Kidney epithelial cell (primary cell): ENCODE measurements around the gene MAGIX. TPM values are rescaled to one million over a fixed set of nuclear protein-coding genes. Genes with fewer than 3 reads are reported as not detected.
A peak's percentile ranks its signal among the peaks of the same experiment; 100 is the strongest.
"Not testable (repeated sequence)": the region's sequence is repeated elsewhere in the genome, so short reads cannot be mapped to it uniquely, and the experiment has no call there.

ENCODE experiments used
- DNase-seq: peaks from one replicate; pipeline ENCODE4 v3.0.0-alpha.2; 2010; ENCODE audit warnings: low read depth
- H3K27me3 ChIP-seq: 2 replicates; pipeline ENCODE4 v1.6.0; 2011; ENCODE audit warnings: low read length; ENCODE audit not compliant: control insufficient read depth, insufficient read depth
- H3K36me3 ChIP-seq: 2 replicates; pipeline ENCODE4 v1.5.1; 2011; ENCODE audit warnings: low read length; ENCODE audit not compliant: control insufficient read depth, insufficient read depth
- H3K4me3 ChIP-seq: 2 replicates; pipeline ENCODE4 v1.5.1; 2011; ENCODE audit warnings: low read depth, mild to moderate bottlenecking, control low read depth, low read length
- CTCF ChIP-seq: IDR thresholded peaks from 2 replicates; pipeline ENCODE4 v1.5.1; 2011; ENCODE audit warnings: mild to moderate bottlenecking, moderate library complexity, low read length, control low read depth, inconsistent platforms; ENCODE audit not compliant: insufficient read depth, poor library complexity, severe bottlenecking
- total RNA-seq: library from RNA; depleted of rRNA; stranded (reverse); fragments of >200 nt; gene quantifications from 2 replicates; pipeline ENCODE4 v1.2.3, GENCODE V29; 2015

The MAGIX gene
- total RNA-seq, 1 donor from 2014 or later: 5.1 TPM

- TF ChIP-seq CTCF: no peak
- Histone ChIP-seq H3K27me3 (no peaks in the 10 kb centered on the region), H3K36me3 (no peaks in the 10 kb centered on the region), H3K4me3 (no peak overlapping the region)
- no peak for DNase-seq
Measured at GRCh38 chrX:49147282-49147681, 15.3 kb upstream of the MAGIX start.

GRCh38 chrX:49147936-49148335 lies 14.6 kb upstream of the MAGIX start:
- DNase-seq: no peak
- TF ChIP-seq CTCF: no peak
- Histone ChIP-seq H3K27me3 (no peaks in the 10 kb centered on the region), H3K36me3 (no peaks in the 10 kb centered on the region), H3K4me3 (no peak overlapping the region)

GRCh38 chrX:49148390-49149100 lies 14.0 kb upstream of the MAGIX start:
- H3K4me3 ChIP-seq, DNase-seq, H3K27me3 ChIP-seq, H3K36me3 ChIP-seq: not testable (repeated sequence)

GRCh38 chrX:49149291-49149690 lies 13.3 kb upstream of the MAGIX start:
- H3K4me3 ChIP-seq, DNase-seq, H3K27me3 ChIP-seq, H3K36me3 ChIP-seq: not testable (repeated sequence)

GRCh38 chrX:49153467-49153866 lies 9.1 kb upstream of the MAGIX start:
- no peak for TF ChIP-seq CTCF
- Histone ChIP-seq H3K36me3 (no peaks in the 10 kb centered on the region), H3K4me3 (no peak overlapping the region), H3K27me3 (no peaks in the 10 kb centered on the region)
- no peak for DNase-seq

- TF ChIP-seq CTCF: no peak
- Histone ChIP-seq H3K27me3 (no peaks in the 10 kb centered on the region), H3K4me3 (peak overlapping the region; percentile 55), H3K36me3 (no peaks in the 10 kb centered on the region)
- DNase-seq: no peak
Measured at GRCh38 chrX:49155243-49155899, 7.2 kb upstream of the MAGIX start.
